GM18873 (cell line): ENCODE data around the gene CST3.
A peak's percentile ranks its signal among the peaks of the same experiment; 100 is the strongest.
"Not testable (repeated sequence)": the region's sequence is repeated elsewhere in the genome, so short reads cannot be mapped to it uniquely, and the experiment has no call there.

Experiments used
- ATAC-seq: cut with Tn5 transposase; IDR thresholded peaks from one replicate; pipeline ENCODE4 v1.9.1; 2021; ENCODE audit warnings: mild to moderate bottlenecking, moderate library complexity, moderate number of reproducible peaks; ENCODE audit not compliant: unreplicated experiment, low FRiP score

CST3 gene

GRCh38 chr20:23629542-23630391 is 8.0 kb downstream of the CST3 start:
- ATAC-seq, result no peak

- no peak for ATAC-seq
Observed at GRCh38 chr20:23629017-23629541, 8.7 kb downstream of the CST3 start.

- ATAC-seq, result no peak
Observed at GRCh38 chr20:23628402-23629016, 9.2 kb downstream of the CST3 start.

GRCh38 chr20:23627501-23627900 is 10.3 kb downstream of the CST3 start:
- no peak for ATAC-seq

- ATAC-seq, result no peak
Observed at GRCh38 chr20:23626040-23626620, 11.6 kb downstream of the CST3 start.

- no peak for ATAC-seq
Observed at GRCh38 chr20:23625236-23625964, 12.4 kb downstream of the CST3 start.

- no peak for ATAC-seq
Observed at GRCh38 chr20:23624324-23624691, 13.4 kb downstream of the CST3 start.

GRCh38 chr20:23623666-23624323 is 14.0 kb downstream of the CST3 start:
- no peak for ATAC-seq

GRCh38 chr20:23622839-23623343 is 14.9 kb downstream of the CST3 start:
- ATAC-seq, result no peak

GRCh38 chr20:23622401-23622800 is 15.4 kb downstream of the CST3 start:
- not testable (repeated sequence) for ATAC-seq

GRCh38 chr20:23620670-23621386 is 16.9 kb downstream of the CST3 start:
- ATAC-seq, result not testable (repeated sequence)

GRCh38 chr20:23614163-23614562 is 23.6 kb downstream of the CST3 start:
- no peak for ATAC-seq

- no peak for ATAC-seq
Observed at GRCh38 chr20:23613676-23614075, 24.1 kb downstream of the CST3 start.

GRCh38 chr20:23612396-23612795 is 25.4 kb downstream of the CST3 start:
- ATAC-seq, result no peak

- ATAC-seq, result no peak
Observed at GRCh38 chr20:23609486-23610109, 28.2 kb downstream of the CST3 start.

- no peak for ATAC-seq
Observed at GRCh38 chr20:23608251-23608846, 29.4 kb downstream of the CST3 start.

- no peak for ATAC-seq
Observed at GRCh38 chr20:23607497-23608245, 30.1 kb downstream of the CST3 start.

- peak; percentile 79 for ATAC-seq
Observed at GRCh38 chr20:23606652-23607049, 31.1 kb downstream of the CST3 start.
